ENCODE results near the gene CNTLN.
A peak's percentile ranks its signal among the peaks of the same experiment; 100 is the strongest.

The CNTLN gene, protein sequence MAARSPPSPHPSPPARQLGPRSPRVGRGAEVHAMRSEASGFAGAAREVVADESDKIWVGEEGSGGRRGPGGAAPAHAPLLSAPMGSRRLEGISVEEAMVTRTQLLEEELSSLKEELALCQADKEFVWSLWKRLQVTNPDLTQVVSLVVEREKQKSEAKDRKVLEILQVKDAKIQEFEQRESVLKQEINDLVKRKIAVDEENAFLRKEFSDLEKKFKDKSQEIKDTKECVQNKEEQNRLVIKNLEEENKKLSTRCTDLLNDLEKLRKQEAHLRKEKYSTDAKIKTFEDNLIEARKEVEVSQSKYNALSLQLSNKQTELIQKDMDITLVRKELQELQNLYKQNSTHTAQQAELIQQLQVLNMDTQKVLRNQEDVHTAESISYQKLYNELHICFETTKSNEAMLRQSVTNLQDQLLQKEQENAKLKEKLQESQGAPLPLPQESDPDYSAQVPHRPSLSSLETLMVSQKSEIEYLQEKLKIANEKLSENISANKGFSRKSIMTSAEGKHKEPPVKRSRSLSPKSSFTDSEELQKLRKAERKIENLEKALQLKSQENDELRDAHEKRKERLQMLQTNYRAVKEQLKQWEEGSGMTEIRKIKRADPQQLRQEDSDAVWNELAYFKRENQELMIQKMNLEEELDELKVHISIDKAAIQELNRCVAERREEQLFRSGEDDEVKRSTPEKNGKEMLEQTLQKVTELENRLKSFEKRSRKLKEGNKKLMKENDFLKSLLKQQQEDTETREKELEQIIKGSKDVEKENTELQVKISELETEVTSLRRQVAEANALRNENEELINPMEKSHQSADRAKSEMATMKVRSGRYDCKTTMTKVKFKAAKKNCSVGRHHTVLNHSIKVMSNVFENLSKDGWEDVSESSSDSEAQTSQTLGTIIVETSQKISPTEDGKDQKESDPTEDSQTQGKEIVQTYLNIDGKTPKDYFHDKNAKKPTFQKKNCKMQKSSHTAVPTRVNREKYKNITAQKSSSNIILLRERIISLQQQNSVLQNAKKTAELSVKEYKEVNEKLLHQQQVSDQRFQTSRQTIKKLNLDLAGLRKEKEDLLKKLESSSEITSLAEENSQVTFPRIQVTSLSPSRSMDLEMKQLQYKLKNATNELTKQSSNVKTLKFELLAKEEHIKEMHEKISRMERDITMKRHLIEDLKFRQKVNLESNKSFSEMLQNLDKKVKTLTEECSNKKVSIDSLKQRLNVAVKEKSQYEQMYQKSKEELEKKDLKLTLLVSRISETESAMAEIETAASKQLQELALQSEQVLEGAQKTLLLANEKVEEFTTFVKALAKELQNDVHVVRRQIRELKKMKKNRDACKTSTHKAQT (N-terminal part only)

GRCh38 chr9:17134396-17135294 is at the start of gene CNTLN:
Gene CNTLN, plus strand, starts transcription at chr9:17135040. Its CDS starts 26 bp downstream, at chr9:17135066.
- DNase-seq, result peak; percentile 74

GRCh38 chr9:17088566-17088965 is 46.3 kb upstream of the CNTLN start:
- DNase-seq, result no peak

GRCh38 chr9:17090041-17090440 is 44.8 kb upstream of the CNTLN start:
- no peak for DNase-seq

DNA sequence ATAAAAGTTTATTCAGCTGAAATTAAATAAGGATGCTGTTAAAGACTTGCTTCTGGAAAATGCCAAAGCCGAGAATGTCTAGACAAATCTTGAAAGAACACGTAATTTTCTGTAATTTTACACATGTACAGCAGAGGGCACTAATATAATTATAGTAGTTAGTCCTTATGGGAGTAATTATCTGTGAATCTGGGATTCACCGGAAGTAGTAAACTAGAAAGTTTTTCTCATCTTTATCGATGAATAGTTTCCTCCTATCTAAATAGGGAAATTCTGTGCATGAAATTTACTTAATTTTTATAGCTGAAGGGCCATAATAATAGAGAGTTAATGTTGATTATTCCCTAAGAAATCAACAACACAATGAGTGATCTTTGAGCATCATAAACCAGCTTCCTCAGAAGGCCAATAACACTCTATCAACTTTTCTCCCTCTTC is 18.4 kb upstream of the CNTLN start:
- DNase-seq, result peak; percentile 31

DNA sequence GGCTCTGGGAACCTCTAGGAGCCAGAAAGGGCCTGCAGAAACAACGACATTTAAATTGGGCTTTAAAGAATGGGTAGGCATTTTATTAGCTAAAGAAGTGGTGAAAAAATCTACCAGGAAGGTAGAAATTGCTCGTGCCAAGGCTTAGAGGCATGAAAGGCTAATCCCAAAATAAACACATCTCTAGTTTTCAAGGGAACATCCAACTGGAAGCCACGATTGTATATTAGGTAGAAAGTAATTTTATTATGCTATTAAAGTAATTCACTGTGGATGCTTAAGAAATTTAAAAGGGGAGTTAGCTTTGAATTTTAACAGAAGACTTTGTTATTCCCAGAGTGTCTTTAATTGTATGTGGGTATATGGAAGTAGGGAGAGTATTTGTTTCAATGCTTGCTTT is 17.5 kb upstream of the CNTLN start:
- DNase-seq, result no peak

GRCh38 chr9:17120203-17120602 is 14.6 kb upstream of the CNTLN start:
- no peak for DNase-seq

DNA sequence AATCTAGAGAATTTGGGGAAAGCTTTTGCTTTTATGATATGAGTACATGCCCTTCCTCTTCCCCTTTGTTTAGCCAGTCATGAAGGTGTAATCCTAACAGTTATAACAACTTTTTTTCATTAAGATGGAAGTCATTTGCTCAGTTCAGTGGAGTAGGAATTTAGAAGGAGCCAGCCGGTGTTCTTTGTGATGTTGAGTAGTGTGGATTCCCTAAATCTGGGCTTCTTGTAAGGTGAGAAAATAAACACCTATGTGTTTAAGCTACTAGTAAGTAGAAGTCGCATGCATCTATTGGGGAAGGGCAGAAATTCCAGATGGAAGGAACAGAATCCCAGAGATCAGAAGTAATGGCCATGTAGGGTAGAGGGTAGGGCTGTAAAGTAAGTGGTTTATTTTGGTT is 13.6 kb upstream of the CNTLN start:
- no peak for DNase-seq

DNA sequence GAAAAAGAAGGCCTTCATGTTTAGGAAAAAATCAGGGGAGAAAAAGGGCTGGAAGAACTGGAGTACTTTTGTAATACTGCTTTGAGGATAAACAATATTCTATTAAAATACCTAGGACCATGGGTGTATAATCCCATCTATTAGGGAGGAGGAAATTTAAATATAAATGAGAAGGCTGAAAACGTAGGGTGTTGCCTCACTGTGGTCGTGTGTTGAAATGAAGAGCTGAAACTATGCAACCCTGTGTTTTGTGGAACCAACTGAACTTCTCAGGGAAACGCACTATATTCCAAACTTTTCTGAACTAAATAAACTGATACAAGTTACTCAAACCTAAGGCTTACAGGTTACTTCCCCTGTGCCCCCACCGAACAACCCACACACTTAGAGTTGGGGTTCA is 4.5 kb upstream of the CNTLN start:
- no peak for DNase-seq

DNA sequence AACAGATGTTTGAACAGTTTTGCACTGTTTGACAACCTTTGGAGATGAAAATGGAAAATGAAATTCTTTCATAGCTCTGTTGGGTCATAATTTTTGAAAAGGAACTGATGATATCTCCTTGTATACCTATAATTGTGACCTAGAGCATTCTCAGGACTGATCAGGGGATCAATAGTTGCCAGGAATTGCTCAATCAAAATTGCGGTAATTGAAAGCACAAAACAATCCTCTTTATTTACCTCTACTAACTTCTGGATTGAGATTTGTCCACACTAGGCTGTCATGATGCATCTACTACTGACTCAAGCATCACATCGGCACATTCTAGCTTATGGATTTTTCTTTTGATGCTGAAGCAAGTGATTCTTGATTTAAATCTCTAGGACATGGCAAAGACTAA is 4.1 kb upstream of the CNTLN start:
- DNase-seq, result no peak

GRCh38 chr9:17131494-17131893 is 3.3 kb upstream of the CNTLN start:
- DNase-seq, result no peak

DNA sequence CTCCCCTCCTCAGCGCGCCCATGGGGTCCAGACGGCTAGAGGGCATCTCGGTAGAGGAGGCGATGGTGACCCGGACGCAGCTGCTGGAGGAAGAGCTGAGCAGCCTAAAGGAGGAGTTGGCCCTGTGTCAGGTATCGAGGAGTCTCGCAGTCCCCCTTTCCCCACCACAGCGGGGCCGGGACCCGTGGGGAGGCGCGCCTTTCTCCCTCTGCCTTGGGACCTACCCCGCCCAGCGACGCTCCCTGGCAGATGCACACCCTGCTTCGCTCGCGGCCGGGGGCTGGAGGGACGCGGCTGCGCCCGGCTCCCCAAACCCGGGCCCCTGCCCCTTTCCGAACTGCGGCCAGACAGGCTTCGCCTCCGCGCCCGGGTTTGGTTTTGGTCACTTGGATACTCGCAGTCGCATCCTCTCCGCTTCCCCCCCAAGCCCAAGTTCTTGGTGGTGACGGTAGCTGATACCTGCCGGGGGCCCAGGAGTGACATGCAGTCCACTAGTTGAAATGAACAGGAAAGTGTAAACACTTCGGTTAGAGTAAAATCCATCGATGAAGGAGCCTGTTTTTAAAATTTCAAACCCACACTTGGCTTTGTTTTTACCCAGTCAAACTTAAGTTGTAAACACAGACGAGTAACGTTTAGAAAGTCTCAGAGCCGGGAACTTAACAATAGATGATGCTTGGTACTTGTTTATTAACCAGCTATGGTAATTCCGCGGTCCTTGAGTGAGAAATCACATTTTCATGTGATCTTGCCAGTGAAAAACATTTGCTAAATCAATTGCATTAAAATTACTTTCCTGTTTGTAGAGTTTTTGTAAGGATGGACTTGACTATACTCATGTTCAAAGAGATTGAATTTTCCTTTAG is 688 bp downstream of the CNTLN start:
- peak; percentile 48 for DNase-seq

- DNase-seq, result no peak
These were observed 2.7 kb downstream of the CNTLN start for GRCh38 chr9:17137566-17137965.

GRCh38 chr9:17138503-17138902 is 3.7 kb downstream of the CNTLN start:
- no peak for DNase-seq

GRCh38 chr9:17140418-17140817 is 5.6 kb downstream of the CNTLN start:
- no peak for DNase-seq

DNA sequence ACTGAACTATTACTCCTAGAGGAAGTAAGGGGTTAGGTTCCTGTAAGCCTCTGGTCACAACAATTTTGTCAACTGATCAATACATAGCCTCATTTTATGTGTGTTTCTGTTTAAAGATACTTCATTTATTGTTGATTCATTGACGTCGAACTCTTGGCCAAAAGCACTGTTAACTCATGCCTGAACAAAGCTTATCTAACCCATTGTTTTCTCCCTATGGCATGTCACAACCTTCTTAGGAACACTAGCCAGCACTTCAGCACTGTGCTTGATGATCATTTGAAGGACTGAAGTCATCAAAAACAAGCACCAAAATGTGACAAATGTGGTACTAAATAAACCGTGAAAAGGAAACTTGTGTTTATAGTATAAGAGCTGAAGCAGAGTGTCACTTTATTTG is 13.5 kb downstream of the CNTLN start:
- DNase-seq, result no peak

- no peak for DNase-seq
These were observed 24.6 kb downstream of the CNTLN start for GRCh38 chr9:17159469-17159868.

DNA sequence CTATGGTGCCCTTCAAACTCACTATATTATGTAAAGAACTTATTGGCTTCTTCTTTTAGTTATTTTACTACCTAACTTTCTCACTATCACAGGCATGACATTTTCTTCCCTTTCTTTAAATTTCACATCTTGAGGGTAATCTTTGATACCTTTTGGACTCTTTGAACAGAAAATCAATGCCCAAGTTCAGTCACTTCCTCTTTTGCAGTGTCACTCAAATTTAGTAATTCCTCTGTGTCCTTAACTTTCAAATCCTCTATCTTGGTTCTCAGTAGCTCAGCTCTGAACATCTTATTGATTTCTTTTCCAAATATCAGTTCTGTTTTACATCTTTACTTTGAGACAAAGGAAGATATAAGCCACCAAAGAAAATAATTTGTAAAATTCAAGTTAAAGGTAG is 25.5 kb downstream of the CNTLN start:
- no peak for DNase-seq

- DNase-seq, result no peak
These were observed 30.9 kb downstream of the CNTLN start for GRCh38 chr9:17165764-17166163.

- DNase-seq, result no peak
These were observed 31.5 kb downstream of the CNTLN start for GRCh38 chr9:17166346-17166745.

DNA sequence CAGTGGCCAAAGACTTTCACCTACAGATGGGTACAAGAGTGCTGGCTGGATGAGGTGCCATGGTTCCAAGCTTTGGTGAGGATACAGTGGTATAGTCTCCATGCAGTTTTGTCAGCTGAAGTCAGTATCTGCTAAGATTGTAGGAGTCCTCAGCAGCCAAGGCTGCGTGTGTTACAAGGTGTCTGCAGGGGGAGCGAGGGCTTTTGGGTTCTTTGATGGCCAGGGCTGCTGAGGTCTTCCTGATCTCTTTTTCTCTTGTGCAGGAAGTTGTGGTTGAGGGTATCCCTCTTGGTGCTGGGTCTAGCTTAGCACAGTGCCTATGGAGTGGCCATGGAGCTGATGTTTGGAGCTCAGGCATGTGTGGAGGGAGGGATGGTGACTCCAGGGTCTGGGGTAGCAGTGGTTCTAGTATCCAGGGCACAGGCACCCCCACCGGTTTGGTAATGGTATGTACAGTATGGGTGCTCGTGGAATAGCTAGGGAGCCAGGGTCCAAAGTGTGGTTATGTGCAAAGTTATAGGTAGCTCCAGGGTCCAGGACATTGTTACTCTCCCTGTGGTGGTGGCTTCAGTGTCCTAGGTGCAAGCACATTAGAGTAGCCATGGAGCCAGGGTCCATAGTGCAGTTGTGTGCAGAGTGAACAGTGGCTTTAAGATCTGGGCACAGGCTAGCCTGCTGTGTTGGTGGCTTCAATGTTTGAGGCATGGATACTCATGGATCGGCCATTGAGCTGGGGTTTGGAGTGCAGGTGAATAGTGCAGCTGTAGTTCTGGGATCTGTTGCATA is 36.7 kb downstream of the CNTLN start:
- DNase-seq, result no peak
